A204.1 (cell line): ENCODE measurements around the gene KIF16B.
"Not testable (repeated sequence)": the region's sequence is repeated elsewhere in the genome, so short reads cannot be mapped to it uniquely, and the experiment has no call there.

Source experiments
- FAIRE-seq: peaks from 2 replicates; lab custom pipeline; 2012; peaks lifted over from hg19 to GRCh38; lab: Jason Lieb, UNC

The KIF16B gene

GRCh38 chr20:16552015-16552414, 21.2 kb downstream of the KIF16B start:
- no peak for FAIRE-seq

GRCh38 chr20:16551607-16552006, 21.6 kb downstream of the KIF16B start:
- no peak for FAIRE-seq

DNA sequence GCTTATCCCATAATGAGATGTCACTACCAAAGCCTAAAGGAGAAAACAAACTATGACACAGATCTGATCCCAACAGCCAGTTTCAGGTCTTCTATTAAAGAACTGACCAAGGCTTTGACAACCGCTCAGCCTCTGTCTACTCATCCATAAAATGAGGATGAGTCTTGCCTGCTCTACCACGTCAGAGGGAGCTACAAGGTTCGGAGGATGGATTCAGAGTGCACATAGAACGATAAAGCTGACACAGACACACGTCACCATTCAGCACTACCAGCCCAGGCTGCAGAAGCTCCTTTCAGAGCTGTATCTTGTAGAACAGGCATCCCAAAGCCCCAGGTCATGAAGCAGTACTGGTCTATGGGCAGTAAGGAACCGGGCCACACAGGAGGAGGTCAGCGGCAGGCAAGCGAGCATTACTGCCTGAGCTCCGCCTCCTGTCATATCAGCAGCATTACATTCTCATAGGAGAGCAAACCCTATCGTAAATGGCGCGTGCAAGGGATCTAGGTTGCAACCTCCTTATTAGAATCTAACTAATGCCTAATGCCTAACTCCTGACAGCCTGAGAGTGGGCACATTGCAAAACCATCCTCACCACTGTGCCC, 25.1 kb downstream of the KIF16B start:
- no peak for FAIRE-seq

GRCh38 chr20:16544949-16545348, 28.3 kb downstream of the KIF16B start:
- no peak for FAIRE-seq

DNA sequence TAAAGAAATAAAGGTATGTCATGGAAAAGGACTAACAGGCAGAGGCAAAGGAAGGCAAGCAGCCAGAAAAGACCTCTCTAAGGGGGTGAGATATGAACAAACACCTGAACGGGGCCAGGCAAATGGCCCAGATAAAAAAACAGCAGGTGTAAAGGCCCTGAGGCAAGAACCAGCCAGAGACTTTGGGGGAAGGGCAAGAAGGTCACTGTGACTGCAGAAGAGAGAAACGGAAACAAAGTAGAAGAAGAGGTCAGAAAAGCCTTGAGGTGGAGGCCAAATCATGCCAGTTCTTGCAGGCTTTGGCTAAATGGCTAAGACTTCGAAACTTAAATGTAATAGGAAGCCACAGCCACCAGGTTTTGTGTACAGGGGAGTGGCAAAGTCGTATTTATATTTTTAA, 30.8 kb downstream of the KIF16B start:
- FAIRE-seq = no peak

GRCh38 chr20:16541878-16542277, 31.4 kb downstream of the KIF16B start:
- no peak for FAIRE-seq

- FAIRE-seq = no peak
These were observed 32.0 kb downstream of the KIF16B start for GRCh38 chr20:16541226-16541625.

DNA sequence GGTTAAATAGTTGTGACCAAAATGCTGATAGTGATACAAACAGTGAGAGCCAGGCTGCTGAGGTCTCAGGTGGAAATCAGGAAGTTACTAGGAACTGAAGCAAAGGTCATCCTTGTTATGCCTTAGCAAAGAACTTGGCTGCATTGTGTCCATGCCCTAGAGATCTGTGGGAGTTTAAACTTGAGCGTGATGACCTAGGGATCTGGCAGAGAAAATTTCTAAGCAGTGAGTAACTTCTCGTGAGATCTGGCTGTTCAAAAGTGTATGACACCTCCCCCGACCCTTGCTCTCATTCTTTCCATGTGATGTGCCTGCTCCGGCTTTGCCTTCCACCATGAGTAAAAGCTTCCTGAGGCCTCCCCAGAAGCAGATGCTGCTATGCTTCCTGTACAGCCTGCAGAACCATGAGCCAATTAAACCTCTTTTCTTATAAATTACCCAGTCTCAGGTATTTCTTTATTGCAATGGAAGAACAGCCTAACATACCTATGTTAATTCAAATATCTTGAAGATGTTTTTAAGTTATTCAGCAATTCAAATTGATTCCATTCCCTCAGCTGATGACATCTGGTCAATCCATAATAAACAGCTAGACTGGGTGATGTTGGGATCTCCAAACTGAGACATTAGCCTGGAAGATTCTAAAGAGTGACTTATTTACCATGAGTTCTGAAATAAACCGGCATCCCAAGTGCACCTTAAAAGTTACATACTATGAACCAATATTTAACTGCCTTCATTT, 33.8 kb downstream of the KIF16B start:
- no peak for FAIRE-seq

GRCh38 chr20:16538779-16539178, 34.5 kb downstream of the KIF16B start:
- FAIRE-seq = no peak

- no peak for FAIRE-seq
These were observed 35.3 kb downstream of the KIF16B start for GRCh38 chr20:16537918-16538317.

DNA sequence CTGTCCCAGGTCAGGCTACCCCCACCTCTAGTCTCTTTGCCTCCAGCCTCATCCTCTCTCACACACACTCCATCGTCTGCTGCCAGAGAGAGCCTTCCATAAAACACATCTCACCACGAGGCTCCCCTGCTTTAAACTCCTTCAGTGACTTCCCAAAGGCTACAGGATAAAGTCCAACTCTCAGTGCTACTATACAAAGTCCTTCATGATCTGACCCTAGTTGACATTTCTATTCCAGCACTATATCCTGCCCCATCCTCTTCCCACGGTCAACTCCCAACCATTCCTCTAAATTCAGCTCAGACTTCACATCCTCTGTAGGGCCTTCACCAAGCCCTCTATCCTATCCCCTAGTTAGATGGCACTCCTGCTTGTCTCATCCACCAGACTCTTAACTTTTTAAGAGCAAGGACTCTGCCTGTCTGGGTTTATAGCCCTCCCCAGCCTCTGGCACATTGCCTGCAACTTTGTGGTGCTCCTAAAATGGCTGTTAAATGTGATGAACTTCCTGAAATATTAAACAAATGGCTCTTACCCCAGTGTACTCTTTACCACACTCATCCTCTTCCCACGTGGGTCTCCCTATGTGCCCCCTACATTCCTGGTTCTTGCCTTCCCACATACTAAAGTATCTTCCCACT, 36.1 kb downstream of the KIF16B start:
- FAIRE-seq = no peak

DNA sequence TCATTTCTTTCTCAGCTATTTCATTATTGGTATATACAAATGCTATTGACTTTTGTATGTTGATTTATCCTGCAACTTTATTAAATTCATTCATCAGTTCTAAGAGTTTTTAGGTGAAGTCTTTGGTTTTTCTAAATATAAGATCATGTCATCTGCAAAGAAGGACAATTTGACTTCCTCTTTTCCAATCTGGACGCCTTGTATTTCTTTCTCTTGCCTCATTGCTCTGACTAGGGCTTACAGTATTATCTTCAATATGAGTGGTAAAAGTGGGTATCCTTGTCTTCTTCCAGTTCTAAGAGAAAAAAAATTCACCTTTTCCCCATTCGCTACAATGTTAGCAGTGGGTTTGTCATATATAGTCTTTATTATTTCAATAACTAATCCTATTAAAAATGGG, 38.0 kb downstream of the KIF16B start:
- no peak for FAIRE-seq

DNA sequence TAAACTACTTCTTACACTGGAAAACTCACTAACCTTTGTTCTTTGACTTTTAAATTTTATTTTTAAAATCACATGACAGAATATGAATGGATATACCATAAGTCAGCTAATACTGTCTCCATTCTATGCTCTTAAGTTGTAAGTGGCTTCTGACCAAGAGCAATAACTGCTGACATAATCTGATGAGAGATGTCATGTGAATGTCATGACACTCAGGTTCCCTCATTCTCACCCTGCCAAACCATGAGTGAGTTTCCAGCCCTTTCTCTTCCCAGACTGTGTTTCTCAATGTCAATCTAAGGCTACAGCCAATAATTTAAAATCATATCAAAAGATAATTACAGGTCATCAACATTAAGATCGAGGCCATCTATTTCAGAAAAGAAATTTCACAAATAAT, 39.7 kb downstream of the KIF16B start:
- no peak for FAIRE-seq

GRCh38 chr20:16531485-16531884, 41.8 kb downstream of the KIF16B start:
- FAIRE-seq = no peak

DNA sequence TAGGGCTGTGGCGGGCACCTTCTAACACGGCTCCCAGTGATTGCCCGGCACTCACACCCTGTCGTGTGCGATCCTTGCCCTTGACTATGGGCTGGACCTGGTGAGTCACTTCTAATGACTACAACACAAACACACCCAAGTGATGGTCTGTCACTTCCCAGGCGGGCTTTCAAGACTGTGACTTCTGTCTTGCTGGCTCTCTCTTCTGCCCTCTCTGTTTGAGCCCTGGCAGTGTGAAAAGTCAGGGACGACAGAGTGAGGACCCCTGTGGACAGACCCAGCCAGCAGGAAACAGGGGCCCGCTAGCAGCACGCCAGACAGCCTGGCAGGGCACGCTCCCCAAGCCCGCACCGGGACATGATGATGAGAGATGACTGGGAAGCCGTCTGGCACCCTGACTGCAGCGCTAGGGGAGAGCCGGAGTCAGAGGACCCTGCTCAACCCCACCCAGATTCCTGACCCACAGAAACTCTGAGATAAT, 43.0 kb downstream of the KIF16B start:
- FAIRE-seq = no peak

GRCh38 chr20:16528078-16528477, 45.2 kb downstream of the KIF16B start:
- FAIRE-seq = no peak

DNA sequence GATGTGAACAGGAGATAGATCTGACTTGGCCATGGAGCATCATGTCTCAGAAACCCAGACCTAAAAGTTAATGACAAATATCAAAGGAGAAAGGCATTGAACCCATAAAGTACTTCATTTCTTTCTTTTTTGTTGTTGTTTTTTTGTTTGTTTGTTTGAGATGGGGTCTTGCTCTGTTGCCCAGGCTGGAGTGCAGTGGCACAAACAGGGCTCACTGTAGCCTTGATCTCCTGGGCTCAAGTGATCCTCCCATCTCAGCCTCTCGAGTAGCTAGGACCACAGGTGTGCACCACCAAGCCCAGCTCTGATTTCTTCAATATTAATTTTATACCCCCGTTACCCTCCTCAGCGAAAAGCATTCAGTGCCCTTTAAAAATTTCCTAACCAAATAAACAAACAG, 45.8 kb downstream of the KIF16B start:
- FAIRE-seq = no peak

- no peak for FAIRE-seq
These were observed 46.5 kb downstream of the KIF16B start for GRCh38 chr20:16526433-16527380.

- FAIRE-seq = not testable (repeated sequence)
These were observed 50.6 kb downstream of the KIF16B start for GRCh38 chr20:16522651-16523050.

DNA sequence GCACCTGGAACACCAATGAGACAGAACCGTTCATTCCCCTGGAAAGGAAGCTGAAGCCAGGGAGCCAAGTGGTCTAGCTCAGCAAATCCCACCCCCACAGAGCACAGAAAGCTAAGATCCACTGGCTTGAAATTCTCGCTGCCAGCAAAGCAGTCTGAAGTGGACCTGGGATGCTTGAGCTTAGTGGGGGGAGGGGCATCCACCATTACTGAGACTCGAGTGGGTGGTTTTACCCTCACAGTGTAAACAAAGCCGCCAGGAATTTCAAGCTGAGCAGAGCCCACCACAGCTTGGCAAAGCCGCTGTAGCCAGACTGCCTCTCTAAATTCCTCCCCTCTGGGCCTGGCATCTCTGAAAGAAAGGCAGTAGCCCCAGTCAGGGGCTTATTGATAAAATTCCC, 53.1 kb downstream of the KIF16B start:
- FAIRE-seq = no peak

GRCh38 chr20:16519673-16520072, 53.6 kb downstream of the KIF16B start:
- not testable (repeated sequence) for FAIRE-seq

DNA sequence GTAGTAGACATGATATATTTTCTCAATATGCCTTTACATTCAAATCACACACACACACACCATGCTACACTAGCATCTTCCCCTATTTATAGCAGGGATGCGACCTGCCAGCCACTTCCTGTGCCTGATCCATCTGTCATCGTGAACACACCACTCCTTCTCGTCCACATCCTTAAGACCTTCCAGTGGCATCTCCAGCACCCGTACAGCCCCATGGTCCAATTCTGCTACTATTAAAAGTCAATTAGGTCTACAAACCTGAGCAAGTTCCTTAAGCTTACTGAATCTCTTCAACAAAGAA, 54.5 kb downstream of the KIF16B start:
- FAIRE-seq = no peak
